ENCODE results near the gene PSG1. TPM values are rescaled to one million over a fixed set of nuclear protein-coding genes. Genes with fewer than 3 reads are reported as not detected.
"Not testable (repeated sequence)": the region's sequence is repeated elsewhere in the genome, so short reads cannot be mapped to it uniquely, and the experiment has no call there.

The PSG1 gene
- polyA plus RNA-seq, 3 donors = 0.11 to 0.78 TPM; not detected in 1

- DNase-seq (ENCODE audit: low read depth in 3 of 3, low spot score in 2 of 3) = no peak
Measured at GRCh38 chr19:42831221-42832019, 48.1 kb downstream of the PSG1 start.

GRCh38 chr19:42821306-42821977 is 58.1 kb downstream of the PSG1 start:
- not testable (repeated sequence) for DNase-seq (ENCODE audit: low read depth in 3 of 3, low spot score in 2 of 3)

GRCh38 chr19:42819960-42820650 is 59.4 kb downstream of the PSG1 start:
- DNase-seq (ENCODE audit: low read depth in 3 of 3, low spot score in 2 of 3) = not testable (repeated sequence)

GRCh38 chr19:42816894-42817293 is 62.6 kb downstream of the PSG1 start:
- DNase-seq (ENCODE audit: low read depth in 3 of 3, low spot score in 2 of 3) = no peak

Other genes starting within 250 kb of the PSG1 start
- under 1 TPM in 2 of 3 donors, not detected in 1; 0.21 to 0.46 TPM for gene PSG3, start 139.2 kb downstream of the PSG1 start, polyA plus RNA-seq (ENCODE audit: insufficient read length in 3 of 3)
- gene PSG8, start 114.0 kb downstream of the PSG1 start, polyA plus RNA-seq (ENCODE audit: insufficient read length in 3 of 3) = not detected
- gene PSG6, start 38.2 kb upstream of the PSG1 start, polyA plus RNA-seq (ENCODE audit: insufficient read length in 3 of 3) = under 1 TPM in 1 of 3 donors, not detected in 2; 0.10 TPM
- under 1 TPM in 1 of 3 donors, not detected in 2; 0.35 TPM for gene PSG7, start 57.5 kb upstream of the PSG1 start, polyA plus RNA-seq (ENCODE audit: insufficient read length in 3 of 3)
- gene PSG11, start 146.8 kb upstream of the PSG1 start, polyA plus RNA-seq (ENCODE audit: insufficient read length in 3 of 3) = under 1 TPM in 1 of 3 donors, not detected in 2; 0.18 TPM
- gene PSG2, start 203.0 kb upstream of the PSG1 start, polyA plus RNA-seq (ENCODE audit: insufficient read length in 3 of 3) = not detected

Data from right renal cortex interstitium (tissue), 3 donors.